Measurements from ENCODE around the gene DNMT3L.
"Not testable (repeated sequence)": the region's sequence is repeated elsewhere in the genome, so short reads cannot be mapped to it uniquely, and the experiment has no call there.

Gene DNMT3L

GRCh38 chr21:44294391-44295162 lies 32.9 kb upstream of the DNMT3L start:
- DNase-seq (ENCODE audit: low read depth): no peak

GRCh38 chr21:44293551-44294231 lies 32.0 kb upstream of the DNMT3L start:
- DNase-seq (ENCODE audit: low read depth): no peak

- no peak for DNase-seq (ENCODE audit: low read depth)
These were observed 31.1 kb upstream of the DNMT3L start for GRCh38 chr21:44292812-44293195.

GRCh38 chr21:44291936-44292811 lies 30.5 kb upstream of the DNMT3L start:
- no peak for DNase-seq (ENCODE audit: low read depth)

- DNase-seq (ENCODE audit: low read depth): no peak
These were observed 29.6 kb upstream of the DNMT3L start for GRCh38 chr21:44291078-44291935.

- no peak for DNase-seq (ENCODE audit: low read depth)
These were observed 28.8 kb upstream of the DNMT3L start for GRCh38 chr21:44290327-44291077.

GRCh38 chr21:44289381-44290010 lies 27.8 kb upstream of the DNMT3L start:
- DNase-seq (ENCODE audit: low read depth): no peak

GRCh38 chr21:44288251-44289110 lies 26.8 kb upstream of the DNMT3L start:
- DNase-seq (ENCODE audit: low read depth): no peak

GRCh38 chr21:44286716-44287632 lies 25.3 kb upstream of the DNMT3L start:
- no peak for DNase-seq (ENCODE audit: low read depth)

GRCh38 chr21:44286086-44286715 lies 24.5 kb upstream of the DNMT3L start:
- DNase-seq (ENCODE audit: low read depth): no peak

GRCh38 chr21:44285138-44285992 lies 23.7 kb upstream of the DNMT3L start, which contains the start of gene AIRE:
TSS of gene AIRE (plus strand) at chr21:44285876. CDS start at chr21:44286007, 131 bp downstream.
- no peak for DNase-seq (ENCODE audit: low read depth)

- no peak for DNase-seq (ENCODE audit: low read depth)
These were observed 22.3 kb upstream of the DNMT3L start for GRCh38 chr21:44283948-44284347.

GRCh38 chr21:44283211-44283785 lies 21.6 kb upstream of the DNMT3L start:
- DNase-seq (ENCODE audit: low read depth): not testable (repeated sequence)

GRCh38 chr21:44282370-44282769 lies 20.7 kb upstream of the DNMT3L start:
- DNase-seq (ENCODE audit: low read depth): no peak

GRCh38 chr21:44281801-44282200 lies 20.1 kb upstream of the DNMT3L start:
- no peak for DNase-seq (ENCODE audit: low read depth)
